Right kidney (tissue), 9 donors: ENCODE results near the gene POTEJ.
"Not testable (repeated sequence)": the region's sequence is repeated elsewhere in the genome, so short reads cannot be mapped to it uniquely, and the experiment has no call there.

ENCODE experiments used
- DNase-seq: peaks from one replicate; pipeline ENCODE4 v3.0.0-alpha.2; 2016
- long read RNA-seq, 8 donors: transcript quantifications; one replicate each; lab custom pipeline, GENCODE V29; 2026

Gene POTEJ
- long read RNA-seq, donor 1, result 0 reads
- long read RNA-seq, donor 2, result 0 reads
- long read RNA-seq, donor 3, result 0 reads
- long read RNA-seq, donor 4, result 0 reads
- long read RNA-seq, donor 5, partial matches to known transcripts, result 0 of 11 reads
- long read RNA-seq, donor 5, other reads (novel, unspliced or antisense), result 11 of 11 reads
- long read RNA-seq, donor 6, partial matches to known transcripts, result 0 of 6 reads
- long read RNA-seq, donor 6, other reads (novel, unspliced or antisense), result 6 of 6 reads
- long read RNA-seq, donor 7, partial matches to known transcripts, result 0 of 12 reads
- long read RNA-seq, donor 7, other reads (novel, unspliced or antisense), result 12 of 12 reads
- long read RNA-seq, donor 8, result 0 reads

DNA sequence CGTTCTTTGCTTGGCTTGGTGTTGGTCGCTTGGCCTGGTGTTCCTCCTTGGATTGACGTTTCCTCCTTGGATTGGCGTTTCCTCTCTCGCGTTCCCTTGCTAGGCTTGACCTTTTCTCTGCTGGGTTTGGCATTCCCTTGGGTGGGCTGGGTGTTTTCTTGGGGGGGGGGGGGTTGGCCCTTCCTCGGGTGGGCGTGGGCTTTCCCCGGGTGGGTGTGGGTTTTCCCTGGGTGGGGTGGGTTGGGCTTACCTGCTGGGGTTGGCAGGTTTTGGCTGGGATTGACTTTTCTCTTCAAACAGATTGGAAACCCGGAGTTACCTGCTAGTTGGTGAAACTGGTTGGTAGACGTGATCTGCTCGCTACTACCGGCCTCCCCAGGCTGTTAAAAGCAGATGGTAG, at the start of gene POTEJ:
Gene POTEJ, plus strand, starts transcription at position 301 of the 400 bp plus-strand sequence. Its CDS starts 93 bp downstream, at position 394.
- not testable (repeated sequence) for DNase-seq

DNA sequence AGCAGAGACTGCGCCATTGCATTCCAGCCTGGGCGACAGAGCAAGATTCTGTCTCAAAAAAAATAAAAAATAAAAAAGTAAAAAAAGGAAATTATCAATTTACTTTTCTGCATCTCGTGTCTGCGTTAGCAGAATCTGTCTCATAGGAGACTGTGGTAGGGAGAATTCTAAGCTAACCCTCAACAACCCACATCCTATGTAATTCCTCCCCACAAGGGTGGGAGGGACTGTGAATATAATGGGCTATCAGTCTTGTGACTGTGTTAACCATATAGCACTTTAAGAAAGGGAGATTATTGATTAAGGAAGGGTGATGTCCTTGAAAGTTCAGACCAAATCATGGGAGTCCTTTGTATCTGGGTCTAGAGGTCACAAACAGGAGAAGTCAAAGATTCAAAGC, 45.1 kb upstream of the POTEJ start:
- DNase-seq, result not testable (repeated sequence)

GRCh38 chr2:130571929-130572328, 39.3 kb upstream of the POTEJ start:
- not testable (repeated sequence) for DNase-seq

GRCh38 chr2:130574230-130574629, 37.0 kb upstream of the POTEJ start:
- DNase-seq, result not testable (repeated sequence)

GRCh38 chr2:130576209-130576784, 34.9 kb upstream of the POTEJ start:
- not testable (repeated sequence) for DNase-seq

DNA sequence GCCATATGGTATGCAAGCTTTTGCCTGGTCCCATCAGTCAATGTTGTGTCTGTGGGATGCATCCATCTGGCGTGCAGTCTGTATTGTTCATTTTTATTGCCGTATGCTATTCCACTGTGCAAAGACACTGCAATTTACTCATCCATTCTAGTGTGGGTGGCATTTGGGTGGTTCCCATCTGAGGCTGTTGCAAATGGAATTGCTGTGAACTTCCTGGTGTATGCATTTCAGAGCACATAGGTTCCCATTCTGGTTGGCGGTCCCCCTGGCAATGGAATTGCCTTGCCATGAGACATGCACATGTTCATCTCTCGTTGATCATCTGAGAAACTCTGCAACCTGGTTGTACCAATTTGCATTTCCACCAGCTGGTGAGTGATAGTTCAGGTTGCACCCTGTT, 33.7 kb upstream of the POTEJ start:
- DNase-seq, result not testable (repeated sequence)

DNA sequence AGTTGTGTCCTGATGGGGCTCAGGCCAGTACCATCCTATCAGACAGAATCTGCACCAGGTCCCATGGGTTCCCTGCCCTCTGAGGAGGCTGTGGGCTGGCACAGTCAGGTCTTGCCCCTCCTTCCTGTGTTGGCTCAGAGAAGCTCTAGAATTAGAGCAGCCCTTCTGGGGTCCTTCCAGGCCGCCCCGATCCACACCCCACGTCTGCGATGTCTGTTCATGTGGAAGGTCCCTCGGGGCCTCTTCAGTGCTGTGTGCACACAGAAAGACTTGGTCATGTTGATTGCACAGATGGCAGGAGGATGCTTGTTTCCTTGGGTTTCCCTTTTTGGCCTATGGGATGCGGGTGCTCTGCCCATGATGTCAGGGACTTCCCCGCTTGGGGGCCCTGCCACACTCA, 32.1 kb upstream of the POTEJ start:
- not testable (repeated sequence) for DNase-seq

DNA sequence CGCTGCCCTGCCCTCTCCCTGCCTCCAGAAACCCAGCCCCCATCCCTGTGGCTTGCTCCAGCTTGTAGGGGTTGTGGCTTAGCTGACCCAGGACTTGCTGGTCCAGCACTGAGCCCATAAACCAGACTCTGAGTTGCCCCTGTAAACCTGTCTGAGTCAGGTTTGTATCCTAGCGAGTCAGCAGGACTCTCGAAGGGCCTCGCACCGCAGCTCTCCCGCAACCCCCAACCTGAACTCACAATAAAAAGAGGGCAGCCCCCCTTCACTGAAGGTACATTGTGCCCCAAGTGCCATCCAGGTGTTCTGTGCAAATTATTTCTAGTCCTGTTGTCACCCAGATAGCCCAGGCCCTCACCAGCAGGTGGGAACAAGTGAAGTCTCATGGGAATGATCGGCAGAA, 29.7 kb upstream of the POTEJ start:
- DNase-seq, result not testable (repeated sequence)

DNA sequence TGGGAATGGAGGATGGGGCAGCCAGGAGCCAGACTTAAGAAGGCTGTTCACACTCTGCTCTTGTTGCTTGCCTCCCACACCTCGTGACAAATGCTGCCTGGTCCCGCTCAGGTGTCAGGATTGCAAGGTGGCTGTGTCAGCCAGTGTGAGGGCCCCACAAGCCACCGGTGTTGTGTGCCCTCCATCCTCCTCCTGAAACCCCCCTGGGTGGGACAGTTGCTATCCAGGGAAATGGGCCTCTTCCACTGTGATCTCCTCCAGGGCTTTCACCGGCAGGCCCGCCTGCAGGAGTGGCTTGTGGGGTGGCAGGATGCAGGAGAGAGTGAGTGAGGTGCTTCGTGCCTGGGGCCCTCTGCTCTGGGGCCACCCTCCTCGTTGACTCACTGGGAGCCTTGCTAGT, 28.3 kb upstream of the POTEJ start:
- DNase-seq, result not testable (repeated sequence)

DNA sequence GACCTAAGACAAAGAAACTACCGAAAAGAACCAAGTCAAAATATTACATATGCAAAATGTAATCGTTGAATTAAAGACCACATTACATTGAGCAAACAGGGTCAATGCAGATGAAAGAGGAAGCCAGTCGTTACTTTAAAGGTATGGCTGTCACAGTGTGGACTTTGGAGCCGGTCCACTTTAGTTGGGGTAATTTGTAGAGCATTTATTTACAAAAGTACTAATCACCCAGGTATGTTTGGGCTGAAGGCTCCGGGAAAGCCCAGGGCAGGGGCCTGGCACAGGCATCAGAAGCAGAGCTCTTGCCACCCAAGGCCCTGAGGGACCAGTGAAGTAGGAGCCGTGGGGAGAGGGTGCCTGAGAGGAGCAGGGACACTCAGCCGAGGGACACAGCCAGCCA, 27.7 kb upstream of the POTEJ start:
- DNase-seq, result not testable (repeated sequence)

GRCh38 chr2:130584726-130585125, 26.5 kb upstream of the POTEJ start:
- DNase-seq, result not testable (repeated sequence)

DNA sequence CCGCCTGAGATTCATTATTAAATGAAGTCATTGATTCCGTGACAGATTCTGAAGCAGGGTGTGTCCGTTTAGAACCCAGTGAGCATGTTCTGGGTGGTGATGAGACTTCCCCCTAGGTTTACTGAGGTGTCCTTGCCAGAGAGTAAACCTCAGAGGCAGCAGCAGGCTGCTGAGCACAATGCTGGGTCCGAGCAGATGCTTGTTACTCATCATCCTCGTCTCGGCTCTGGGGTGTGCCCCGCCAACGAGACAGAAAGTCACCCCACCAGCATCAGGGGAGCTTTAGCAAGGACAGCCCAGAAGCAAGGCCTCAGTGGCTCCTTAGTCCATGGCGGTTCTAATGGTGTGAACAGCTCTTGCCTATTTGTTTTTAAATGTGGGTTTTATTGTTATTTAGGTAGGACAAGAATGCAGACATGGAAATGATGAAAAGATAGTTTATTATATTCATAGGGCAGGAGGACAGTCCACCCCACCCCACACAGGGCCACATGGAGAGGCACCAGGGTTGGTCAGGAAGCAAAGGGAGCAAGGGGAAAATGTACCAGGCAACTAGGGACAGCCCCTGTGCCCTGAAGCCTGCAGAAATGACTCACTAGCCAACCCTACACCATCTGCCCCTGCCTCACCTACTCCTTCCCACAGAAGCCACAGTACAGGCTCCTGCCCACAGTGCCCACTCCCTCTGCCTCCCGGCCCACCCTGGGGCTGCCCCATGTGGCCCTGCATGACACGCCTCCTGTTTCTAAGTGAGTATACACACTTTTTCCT, 22.4 kb upstream of the POTEJ start:
- DNase-seq, result not testable (repeated sequence)

DNA sequence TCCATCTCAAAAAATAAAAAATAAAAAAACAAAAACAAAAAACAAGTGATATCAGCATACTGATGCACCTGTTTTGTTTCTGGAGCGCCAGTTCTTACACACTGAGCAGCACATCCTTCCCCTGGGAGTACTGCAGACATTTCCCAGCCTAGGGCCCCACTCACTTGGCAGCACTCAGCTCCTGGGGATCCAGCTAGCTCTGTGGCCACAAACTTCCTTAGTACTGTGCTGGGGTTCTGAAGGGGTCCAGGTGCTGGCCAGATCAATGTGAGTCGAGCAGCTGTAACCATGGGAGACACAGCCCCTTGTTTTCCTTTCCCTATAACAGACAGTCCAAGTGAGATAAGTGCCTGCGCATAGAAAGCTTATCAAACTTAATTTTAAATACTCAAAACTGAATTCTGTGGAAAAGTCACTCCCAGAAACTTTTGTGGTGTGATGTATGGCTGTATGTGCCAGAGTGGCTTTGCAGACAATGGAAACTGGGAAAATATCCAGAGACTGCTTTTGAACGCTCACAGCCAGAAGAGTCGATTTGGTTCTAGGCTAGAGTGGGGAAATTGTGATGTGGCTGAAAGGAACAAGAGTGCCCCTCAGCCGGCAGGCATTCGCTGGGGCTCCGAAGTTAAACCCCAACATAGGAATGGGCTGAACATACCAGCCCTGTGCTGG, 20.9 kb upstream of the POTEJ start:
- not testable (repeated sequence) for DNase-seq

GRCh38 chr2:130590842-130591359, 20.3 kb upstream of the POTEJ start:
- not testable (repeated sequence) for DNase-seq

DNA sequence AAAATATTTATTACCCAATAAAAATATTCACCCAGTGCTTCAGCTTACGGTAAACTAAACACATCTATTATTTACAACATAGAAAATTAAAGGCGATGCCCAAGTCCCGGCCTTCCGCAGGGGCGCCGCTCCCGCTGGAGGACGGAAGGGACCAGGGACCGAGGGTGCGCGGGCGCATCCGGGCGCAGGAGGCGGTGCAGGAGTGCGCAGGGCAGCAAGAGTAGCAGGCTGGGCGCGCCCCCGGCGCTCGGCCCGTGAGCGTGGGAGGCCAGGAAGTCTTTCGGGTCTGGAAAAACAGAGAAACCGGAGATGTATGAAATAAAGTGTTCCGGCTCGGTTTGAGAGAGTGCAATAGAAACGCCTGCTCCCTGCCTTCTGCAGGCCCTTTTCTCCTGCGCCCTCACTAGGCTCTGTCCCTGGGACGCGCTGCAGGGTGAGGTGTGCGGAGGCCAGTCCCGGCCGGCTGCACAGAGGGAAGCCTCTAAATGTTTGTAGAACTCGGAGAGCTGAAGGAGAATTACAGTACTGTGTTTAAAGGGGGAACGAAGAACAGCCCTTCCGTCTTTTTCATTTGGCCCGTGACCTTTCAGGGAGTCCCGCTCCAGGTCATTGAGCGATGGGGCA, 18.3 kb upstream of the POTEJ start:
- peak; percentile 8 for DNase-seq

GRCh38 chr2:130594011-130594410, 17.2 kb upstream of the POTEJ start:
- DNase-seq, result not testable (repeated sequence)

GRCh38 chr2:130596757-130597156, 14.5 kb upstream of the POTEJ start:
- DNase-seq, result not testable (repeated sequence)

DNA sequence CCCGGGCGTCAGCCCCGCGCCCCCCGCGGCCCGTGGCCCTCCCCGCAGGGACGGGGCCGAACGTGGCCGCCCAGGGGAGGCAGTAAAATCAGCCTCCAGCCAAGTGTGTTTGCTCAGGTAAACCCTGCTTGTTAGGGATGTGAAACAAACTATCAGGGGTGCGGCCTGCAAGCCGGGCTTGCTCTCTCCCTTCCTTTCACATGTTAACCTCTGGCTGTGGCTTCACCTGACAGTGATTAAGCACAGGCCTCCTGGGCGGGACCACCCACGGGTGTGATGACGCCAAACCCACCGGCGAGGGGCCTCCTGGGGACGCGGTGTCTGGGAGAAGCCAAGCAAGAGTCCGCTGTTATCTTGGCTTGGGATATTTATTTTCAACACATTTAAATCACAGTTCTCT, 13.2 kb upstream of the POTEJ start:
- not testable (repeated sequence) for DNase-seq

DNA sequence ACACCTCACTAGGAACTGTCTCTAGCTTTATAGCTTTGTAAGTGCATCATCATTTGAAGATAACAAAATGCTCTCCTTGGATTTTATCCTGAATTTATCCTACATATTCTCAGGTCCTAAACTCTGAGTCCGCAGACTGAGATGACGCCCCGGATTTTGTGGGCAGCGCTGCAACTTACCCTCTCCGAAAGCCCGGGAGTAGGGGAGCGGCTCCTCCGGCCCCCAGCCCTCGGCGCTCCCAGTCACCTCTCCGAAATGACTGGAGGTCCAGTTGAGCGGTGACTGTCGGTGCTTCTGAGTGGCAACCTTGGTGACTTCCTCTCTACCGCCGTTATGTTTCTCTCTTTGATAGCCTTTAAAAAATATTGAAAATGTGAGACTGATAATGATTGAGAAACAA, 12.8 kb upstream of the POTEJ start:
- not testable (repeated sequence) for DNase-seq

- not testable (repeated sequence) for DNase-seq
These were observed 11.8 kb upstream of the POTEJ start, which contains the start of gene CFC1 for GRCh38 chr2:130599393-130599792. Gene CFC1, minus strand, starts transcription at chr2:130599575. Its CDS starts 288 bp downstream, at chr2:130599287.

- DNase-seq, result not testable (repeated sequence)
These were observed 11.3 kb upstream of the POTEJ start for GRCh38 chr2:130599926-130600325.
